NCI-H446 (cell line): ENCODE data around the gene DNER.
"Not testable (repeated sequence)": the region's sequence is repeated elsewhere in the genome, so short reads cannot be mapped to it uniquely, and the experiment has no call there.

Experiments
- DNase-seq, 2 experiments: peaks; one replicate each; lab custom pipeline; 2025; lab: John Stamatoyannopoulos, UW

DNER gene

GRCh38 chr2:229714080-229714735, at the start of gene DNER:
TSS of gene DNER (minus strand) at chr2:229714555. CDS start at chr2:229714423, 132 bp downstream.
- peak in 1 of 2 experiments; percentile 27 for DNase-seq

- no peak for DNase-seq
Measured at GRCh38 chr2:229761663-229762062, 47.3 kb upstream of the DNER start.

GRCh38 chr2:229757462-229757861, 43.1 kb upstream of the DNER start:
- DNase-seq = not testable (repeated sequence)

DNA sequence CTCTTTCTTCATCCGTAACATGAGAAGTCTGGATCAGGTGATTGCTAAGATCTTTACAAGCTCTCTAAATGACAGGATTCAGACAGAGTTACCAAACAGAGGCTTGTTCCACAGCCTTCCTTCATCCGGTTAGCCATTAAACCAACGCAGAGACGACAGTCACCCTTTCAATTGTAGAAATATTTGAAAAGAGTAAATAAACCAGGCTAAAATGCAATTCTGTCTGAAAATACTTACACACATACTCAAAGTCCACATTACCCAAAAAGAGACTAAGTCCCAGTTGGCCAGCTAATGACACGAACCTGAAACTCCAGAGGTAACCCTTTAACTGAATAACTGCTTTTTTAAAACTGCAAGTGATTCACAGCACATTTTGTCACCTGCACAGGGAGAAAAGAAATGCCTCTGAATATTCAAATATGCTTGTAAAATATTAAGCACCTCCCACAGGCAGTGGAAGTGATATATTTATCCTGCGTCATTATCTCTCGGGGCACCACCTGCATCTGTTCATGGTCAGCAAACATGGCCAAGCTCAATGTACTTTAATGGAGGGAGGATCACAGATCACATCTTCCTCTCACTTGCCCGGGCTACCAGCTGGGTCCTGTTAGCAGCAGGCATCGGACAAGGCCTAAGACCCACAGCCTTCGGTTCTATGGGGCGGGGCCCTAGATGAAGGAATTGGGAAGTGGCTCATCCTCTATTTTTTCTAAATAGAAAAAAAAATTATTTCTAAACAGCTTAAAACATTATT, 38.8 kb upstream of the DNER start:
- no peak for DNase-seq

DNA sequence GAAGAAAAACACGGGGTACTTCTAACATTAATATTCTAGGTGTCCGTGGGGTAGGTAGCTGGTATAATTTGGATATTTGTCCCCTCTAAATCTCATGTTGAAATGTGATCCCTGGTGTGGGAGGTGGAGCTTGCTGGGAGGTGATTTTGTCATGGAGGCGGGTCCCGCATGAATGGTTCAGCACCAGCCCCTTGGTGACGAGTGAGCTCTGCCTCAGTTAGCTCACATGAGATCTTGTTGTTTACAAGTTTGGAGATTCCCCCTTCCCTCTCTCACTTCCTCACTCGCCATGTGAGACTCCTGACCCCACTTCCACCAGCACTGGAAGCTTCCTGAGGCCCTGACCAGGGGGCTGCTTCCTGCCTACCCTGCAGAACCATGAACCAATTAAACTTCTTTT, 35.4 kb upstream of the DNER start:
- no peak for DNase-seq

DNA sequence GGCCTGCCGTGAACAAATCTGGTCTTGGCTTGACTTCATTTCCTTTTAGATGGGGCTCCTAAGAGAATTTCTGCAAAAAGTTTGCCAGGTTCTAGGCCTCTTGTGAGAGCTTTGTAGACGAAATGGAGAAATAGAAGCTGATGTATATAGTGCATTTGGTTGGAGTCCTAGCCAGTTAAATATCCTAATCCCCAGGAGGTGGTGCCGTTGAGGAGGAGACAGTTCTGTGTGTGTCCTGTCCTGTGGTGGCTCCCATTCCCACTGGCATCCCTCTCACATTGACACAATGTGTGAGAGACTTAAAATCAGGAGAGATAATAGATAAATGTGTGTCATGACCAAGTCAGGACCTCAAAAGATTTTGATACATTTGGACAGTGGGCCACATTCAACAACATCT, 34.6 kb upstream of the DNER start:
- no peak for DNase-seq

DNA sequence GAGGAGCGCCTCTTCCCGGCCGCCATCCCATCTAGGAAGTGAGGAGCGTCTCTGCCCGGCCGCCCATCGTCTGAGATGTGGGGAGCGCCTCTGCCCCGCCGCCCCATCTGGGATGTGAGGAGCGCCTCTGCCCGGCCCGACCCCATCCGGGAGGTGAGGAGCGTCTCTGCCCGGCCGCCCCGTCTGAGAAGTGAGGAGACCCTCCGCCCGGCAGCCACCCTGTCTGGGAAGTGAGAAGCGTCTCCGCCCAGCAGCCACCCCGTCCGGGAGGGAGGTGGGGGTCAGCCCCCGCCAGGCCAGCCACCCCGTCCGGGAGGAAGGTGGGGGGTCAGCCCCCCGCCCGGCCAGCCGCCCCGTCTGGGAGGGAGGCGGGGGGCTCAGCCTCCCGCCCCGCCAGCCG, 28.3 kb upstream of the DNER start:
- not testable (repeated sequence) for DNase-seq

- no peak for DNase-seq
Measured at GRCh38 chr2:229740279-229740678, 25.9 kb upstream of the DNER start.

DNA sequence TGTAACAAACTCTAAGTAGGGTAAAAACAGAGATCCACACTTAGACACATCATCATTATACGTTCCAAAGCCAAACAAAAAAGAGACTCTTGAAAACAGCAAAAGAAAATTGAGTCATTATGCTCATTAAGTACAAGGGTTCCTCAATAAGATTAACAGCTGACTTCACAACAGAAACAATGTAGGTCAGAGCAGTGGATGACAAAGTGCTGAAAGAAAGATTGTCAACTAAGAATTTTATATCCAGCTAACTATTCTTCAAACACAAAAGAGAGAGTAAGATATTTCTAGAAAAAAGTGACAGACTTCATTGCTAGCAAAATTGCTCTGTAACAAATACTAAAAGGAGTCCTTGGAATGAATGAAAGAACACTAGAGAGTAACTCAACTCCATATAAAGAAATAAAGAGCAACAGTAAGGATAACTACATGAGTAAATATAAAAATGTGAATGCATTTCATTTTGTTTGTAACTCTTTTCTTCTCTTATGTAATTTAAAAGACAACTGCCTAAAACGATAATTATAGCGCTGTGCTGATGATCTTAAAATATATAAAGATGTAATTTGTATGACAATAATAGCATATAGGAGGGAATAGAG, 23.8 kb upstream of the DNER start:
- no peak for DNase-seq

DNA sequence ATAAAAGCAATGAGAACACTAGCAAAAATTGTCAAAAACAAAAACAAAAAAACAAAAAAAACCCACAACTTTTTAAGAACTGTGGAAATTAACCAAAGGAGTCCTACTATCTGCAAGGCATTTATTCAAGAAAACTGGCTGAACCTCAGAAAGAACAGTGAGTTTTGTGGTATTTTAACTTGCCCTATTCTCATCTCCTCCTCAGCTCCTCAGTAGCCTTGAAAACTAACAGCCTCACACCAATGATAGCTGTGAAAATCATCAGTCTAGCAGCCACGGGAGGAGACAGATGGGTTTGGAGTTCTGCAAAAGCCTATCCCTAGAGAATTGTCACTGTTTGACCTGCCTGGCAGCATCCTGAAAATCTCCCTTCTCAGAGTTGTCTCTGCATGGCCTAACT, 20.1 kb upstream of the DNER start:
- DNase-seq = no peak

- DNase-seq = no peak
Measured at GRCh38 chr2:229733611-229734245, 19.4 kb upstream of the DNER start.

DNA sequence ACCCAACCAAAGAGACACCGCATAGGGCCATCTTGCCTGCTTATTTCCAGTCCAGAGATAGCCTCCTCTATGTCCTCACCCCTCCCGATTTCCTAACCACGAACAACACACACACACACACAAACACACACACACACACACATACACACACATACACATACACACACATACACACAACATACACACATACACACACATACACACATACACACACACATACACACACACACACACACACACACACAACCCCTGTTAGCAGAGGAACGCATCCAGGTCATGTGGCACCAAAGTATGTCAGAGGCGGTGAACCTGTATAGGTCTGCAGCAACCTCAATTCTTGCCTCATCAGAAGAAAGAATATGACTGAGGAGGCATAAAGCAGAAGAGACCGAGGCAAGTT, 18.5 kb upstream of the DNER start:
- DNase-seq = no peak

- no peak for DNase-seq
Measured at GRCh38 chr2:229731916-229732315, 17.6 kb upstream of the DNER start.

GRCh38 chr2:229731363-229731762, 17.0 kb upstream of the DNER start:
- DNase-seq = no peak

- no peak for DNase-seq
Measured at GRCh38 chr2:229728370-229728769, 14.0 kb upstream of the DNER start.

GRCh38 chr2:229726643-229727042, 12.3 kb upstream of the DNER start:
- DNase-seq = no peak

DNA sequence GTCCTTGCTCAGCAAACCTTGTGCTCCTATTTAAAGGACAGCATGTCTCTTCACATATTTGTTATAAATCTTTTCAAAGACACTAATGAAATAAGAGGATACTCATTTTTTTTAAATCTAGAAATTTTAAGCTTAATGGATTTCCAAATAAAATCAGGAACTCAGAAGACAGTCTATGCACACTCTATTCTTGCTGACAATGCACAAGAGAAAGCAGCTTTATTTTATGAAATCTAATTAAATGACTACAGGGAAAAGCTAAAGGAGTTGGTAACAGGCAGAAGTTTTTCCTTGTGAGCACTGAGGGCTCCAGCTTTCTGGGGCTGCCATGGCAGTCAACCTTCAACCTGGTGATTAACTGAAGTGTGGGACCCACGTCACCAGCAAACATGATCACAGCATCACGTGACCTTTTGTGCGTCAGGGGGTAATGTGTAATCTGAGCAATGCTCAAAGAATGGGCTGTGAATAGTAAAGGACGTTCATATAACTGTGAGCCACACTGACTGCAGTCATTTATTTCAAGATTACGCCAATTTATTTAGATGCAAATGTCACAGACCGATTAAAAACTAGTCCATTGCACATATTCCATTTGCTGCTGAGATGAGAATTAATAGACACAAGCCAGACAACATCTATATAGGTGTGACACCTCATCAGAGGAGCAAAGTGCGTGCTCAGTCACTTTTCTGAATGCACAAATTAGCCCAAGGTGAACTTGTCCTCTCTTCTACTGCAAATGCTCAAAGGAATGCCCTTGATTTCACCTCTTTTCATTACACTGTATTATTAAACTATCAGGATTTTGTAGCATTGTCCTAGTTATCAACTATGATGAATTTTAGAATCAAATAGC, 11.6 kb upstream of the DNER start:
- no peak for DNase-seq

- DNase-seq = not testable (repeated sequence)
Measured at GRCh38 chr2:229723192-229723591, 8.8 kb upstream of the DNER start.

DNA sequence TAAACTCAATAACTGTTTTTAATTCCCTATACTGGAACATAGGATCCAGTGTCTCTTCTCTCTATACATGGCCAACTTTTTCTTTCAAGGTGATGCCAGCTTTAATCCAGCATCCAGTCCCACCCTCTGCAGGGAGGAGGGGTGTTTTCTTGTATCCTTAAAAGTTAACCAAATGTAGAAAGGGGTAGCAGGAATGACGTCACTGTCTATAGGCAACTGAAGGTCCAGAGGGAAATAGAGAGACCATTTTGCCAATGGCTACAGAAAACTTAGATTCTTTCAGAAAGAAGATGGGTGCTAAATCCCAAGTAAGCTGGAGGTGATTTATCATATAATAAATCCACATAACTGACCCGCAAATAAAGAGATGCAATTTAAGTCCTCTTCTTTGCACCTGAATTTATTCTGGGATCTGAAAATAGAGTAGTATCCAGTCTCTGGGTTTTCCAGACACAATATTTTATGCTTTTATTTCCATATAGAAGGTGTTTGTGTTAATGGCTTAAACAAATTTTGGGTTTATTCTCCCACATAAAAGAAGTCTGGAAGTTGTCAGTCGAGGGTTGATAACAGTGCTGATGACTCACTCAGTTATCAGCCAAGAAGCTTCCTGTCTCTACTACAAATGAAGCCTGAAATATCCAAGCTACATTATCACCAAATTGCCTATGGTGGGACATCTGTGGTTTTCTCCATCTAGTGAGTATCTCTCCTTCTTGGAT, 5.7 kb upstream of the DNER start:
- DNase-seq = no peak

- DNase-seq = no peak
Measured at GRCh38 chr2:229718057-229718456, 3.7 kb upstream of the DNER start.

DNA sequence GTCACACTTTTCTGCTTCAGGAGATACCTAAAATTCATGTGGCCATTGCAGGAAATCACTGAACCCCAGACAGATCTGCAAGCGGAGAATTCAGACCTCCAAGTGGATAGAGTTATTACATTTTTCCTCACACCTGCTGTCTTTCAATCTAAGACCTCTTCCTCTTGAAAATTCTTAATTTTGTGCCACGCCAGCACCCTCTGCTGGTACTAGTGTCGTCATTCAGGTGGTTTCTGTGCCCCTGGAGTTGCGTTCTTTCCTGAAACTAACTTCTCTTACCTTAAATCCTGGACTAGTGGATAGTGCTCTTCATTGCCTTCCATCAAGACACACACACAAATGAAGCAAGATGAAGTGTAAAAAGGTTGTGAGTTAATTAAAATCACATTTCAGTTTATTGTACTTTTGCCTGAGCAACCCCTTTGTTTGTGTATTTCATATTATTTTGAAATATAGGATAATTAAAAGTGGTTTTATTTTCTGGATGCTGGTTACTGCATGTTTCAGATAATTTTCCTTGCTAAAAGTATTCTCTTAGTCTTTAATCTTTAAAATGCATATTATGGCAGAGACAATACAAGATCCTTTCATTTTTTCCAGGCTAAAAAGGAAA, 1.6 kb upstream of the DNER start:
- DNase-seq = peak in 1 of 2 experiments; percentile 26
